Activated CD4-positive, alpha-beta memory T cell treated with anti-CD3 and anti-CD28 coated beads for 36 hours (primary cell): Measurements from ENCODE around the gene FGD4. TPM values are rescaled to one million over a fixed set of nuclear protein-coding genes. Genes with fewer than 3 reads are reported as not detected.

Experiments used
- CTCF ChIA-PET: fragments of 350-600 bp; sonication (Branson Sonifier 250); formaldehyde crosslinking; loops from one replicate; lab custom pipeline; 2021; ENCODE audit warnings: antibody characterized with exemption, inconsistent platforms; lab: Charles Lee
- POLR2A ChIA-PET: fragments of 350-600 bp; sonication (Branson Sonifier 250); formaldehyde crosslinking; loops from one replicate; lab custom pipeline; 2021; ENCODE audit warnings: antibody characterized with exemption; lab: Charles Lee
- DNase-seq: peaks from one replicate; pipeline ENCODE4 v3.0.0-alpha.2; 2020
- H3K27ac Mint-ChIP-seq: one replicate; pipeline ENCODE4 v1.8.0; 2021; ENCODE audit warnings: mixed read lengths
- H3K27me3 Mint-ChIP-seq: one replicate; pipeline ENCODE4 v1.8.0; 2021; ENCODE audit warnings: mixed read lengths
- H3K36me3 Mint-ChIP-seq: one replicate; pipeline ENCODE4 v1.8.0; 2021; ENCODE audit warnings: mixed read lengths
- H3K4me1 Mint-ChIP-seq: one replicate; pipeline ENCODE4 v1.8.0; 2021; ENCODE audit warnings: low read depth, mixed read lengths
- H3K4me3 Mint-ChIP-seq: one replicate; pipeline ENCODE4 v1.8.0; 2021; ENCODE audit warnings: mild to moderate bottlenecking, mixed read lengths
- H3K9me3 Mint-ChIP-seq: one replicate; pipeline ENCODE4 v1.8.0; 2021; ENCODE audit warnings: mixed read lengths
- intact Hi-C: fragments of 100-400 bp; cut with micrococcal nuclease; formaldehyde crosslinking; loops from one replicate; pipeline ENCODE4 v1.15.1; 2023
- total RNA-seq, 2 experiments: library from RNA; stranded (reverse); gene quantifications; one replicate each; pipeline ENCODE4 v1.2.3, GENCODE V29; 2021

FGD4 gene
- total RNA-seq, 2 experiments from 2014 or later, result 0.19 to 0.22 TPM

DNA sequence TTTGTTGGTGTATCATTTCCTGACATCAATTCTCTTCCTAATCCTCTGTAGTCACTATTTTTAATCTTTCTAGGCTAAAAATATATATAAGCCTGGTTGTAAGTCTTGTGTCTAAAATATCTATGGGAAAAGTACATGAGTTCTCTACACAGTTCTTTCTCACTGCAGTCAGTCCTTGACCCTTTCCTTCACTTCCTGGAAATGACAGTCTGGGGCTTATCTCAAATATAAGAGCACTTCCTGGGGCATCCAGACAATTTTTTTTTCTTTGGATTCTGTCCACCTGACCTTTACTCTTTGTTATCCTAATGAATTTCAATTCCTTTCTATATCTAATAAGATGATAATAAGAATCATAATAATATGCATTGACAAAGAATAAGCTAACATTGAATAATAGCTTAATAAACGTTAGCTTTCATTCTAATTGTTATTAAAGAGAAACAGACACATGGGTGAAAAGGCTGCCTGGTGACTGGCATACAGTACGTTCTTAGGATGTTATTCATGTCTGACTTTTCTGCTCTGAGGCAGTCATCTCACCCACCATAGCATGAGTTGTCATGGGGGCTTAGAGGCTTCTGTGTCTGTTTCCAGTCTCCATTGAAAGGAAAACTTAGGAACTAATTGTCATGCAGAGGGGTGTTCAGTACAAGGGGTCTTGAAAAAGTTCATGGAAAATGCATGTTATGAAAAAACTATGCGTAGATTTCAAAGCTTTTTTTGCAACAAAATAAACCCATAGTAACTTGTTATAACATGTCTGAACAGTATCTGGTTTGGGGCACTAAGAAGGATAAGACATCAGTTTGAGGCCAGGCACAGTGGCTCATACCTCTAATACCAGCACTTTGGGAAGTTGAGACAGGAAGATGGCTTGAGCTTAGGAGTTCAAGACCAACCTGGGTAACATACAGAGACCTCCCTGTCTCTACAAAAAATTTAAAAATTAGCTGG, 213.6 kb downstream of the FGD4 start:
- Mint-ChIP-seq H3K9me3 (no peaks in the 10 kb centered on the region), H3K27ac (no peak overlapping the region), H3K4me1 (no peaks in the 10 kb centered on the region), H3K27me3 (peaks cover 3% of the 10 kb centered on the region), H3K4me3 (no peak overlapping the region), H3K36me3 (no peaks in the 10 kb centered on the region)
- CTCF ChIA-PET, result no interaction called here
- intact Hi-C loops, result no loop called here
- POLR2A ChIA-PET, result no interaction called here
- DNase-seq, result no peak

DNA sequence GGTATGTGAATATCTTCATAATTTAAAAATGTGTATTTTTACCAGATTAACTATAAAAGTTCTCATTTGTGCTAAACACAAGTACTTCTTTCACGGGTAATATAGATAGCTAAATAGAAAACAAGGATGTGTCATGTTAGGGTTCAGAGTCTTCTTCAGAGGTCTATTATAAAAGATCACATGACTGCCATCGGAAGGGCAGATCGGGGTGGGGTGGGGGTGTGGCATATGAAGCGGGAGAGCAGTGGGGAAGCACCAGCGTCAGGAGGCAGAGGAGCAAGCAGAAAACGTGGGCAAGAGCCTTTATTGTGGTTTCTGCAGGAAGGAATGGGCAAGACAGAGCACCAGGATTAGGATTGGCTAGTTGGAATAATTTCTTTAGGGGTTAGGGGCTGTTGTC, 216.1 kb downstream of the FGD4 start:
- ChIA-PET CTCF (no interaction called here), POLR2A (no interaction called here)
- Mint-ChIP-seq H3K4me3 (no peak overlapping the region), H3K36me3 (no peaks in the 10 kb centered on the region), H3K27me3 (no peaks in the 10 kb centered on the region), H3K9me3 (no peaks in the 10 kb centered on the region), H3K4me1 (no peaks in the 10 kb centered on the region), H3K27ac (no peak overlapping the region)
- intact Hi-C loops, result no loop called here
- no peak for DNase-seq

DNA sequence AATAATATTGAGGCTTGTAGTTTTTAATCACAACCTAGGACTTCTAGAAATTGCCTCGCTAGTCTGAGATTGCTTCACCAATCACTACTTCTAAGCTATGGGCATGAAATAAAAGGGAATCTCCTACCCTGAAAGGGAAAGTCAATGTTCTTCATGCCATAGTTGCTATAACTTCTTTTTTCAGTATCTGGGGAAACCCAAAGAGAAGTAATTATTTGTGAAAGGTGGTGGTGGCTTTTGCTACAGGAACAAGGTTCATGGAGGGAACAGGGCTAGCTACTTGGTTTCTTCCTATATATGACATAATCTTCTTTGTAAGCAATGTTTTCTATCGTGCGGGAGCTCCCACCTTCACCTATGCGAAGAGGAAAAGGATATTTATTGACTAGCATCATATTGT, 218.2 kb downstream of the FGD4 start:
- ChIA-PET CTCF (no interaction called here), POLR2A (no interaction called here)
- Mint-ChIP-seq H3K27ac (no peak overlapping the region), H3K4me1 (no peaks in the 10 kb centered on the region), H3K27me3 (no peaks in the 10 kb centered on the region), H3K36me3 (no peaks in the 10 kb centered on the region), H3K4me3 (no peak overlapping the region), H3K9me3 (no peaks in the 10 kb centered on the region)
- intact Hi-C loops, result no loop called here
- no peak for DNase-seq

DNA sequence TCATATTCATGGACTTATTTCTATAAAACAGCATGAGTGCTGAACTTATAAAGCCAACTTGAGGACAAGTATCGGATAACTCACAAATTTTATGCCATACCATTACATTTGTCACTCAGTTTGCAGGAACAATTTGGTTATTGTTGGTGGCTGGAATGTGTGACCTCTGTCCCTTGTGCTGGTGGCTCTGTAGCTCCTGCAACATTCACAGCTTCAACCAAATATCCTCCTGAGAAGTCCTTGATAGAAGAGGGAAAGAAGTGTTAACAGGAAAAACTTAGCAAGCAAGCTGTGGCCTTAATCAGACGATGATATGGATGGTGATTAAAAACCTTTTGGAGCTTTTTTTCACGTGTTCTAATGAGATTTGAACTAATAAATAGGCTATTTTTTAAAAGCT, 218.8 kb downstream of the FGD4 start:
- Mint-ChIP-seq H3K27me3 (no peaks in the 10 kb centered on the region), H3K4me3 (no peak overlapping the region), H3K36me3 (no peaks in the 10 kb centered on the region), H3K9me3 (no peaks in the 10 kb centered on the region), H3K27ac (no peak overlapping the region), H3K4me1 (no peaks in the 10 kb centered on the region)
- no peak for DNase-seq
- intact Hi-C loops, result no loop called here
- CTCF ChIA-PET, result no interaction called here
- POLR2A ChIA-PET, result no interaction called here

DNA sequence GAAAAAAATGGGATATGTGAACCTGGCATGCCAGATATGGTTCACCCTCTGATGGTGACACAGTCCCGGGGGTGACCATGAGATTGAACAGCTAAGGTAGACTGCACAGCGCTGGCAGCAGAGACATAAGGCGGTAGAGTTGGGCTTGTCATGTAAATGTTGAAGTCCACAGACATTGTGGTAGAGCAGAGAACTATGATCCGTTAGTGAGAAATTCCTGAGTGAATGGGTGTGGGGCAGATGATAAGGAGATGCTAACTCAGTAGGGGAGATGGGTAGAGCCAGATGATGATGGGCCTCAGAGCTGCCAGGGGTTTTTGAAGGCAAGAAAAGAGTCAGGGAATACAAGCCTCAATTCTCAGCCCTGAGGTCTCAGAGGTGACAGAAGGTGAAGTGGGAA, 228.6 kb downstream of the FGD4 start:
- Mint-ChIP-seq H3K27me3 (peaks cover 2% of the 10 kb centered on the region), H3K4me3 (no peak overlapping the region), H3K4me1 (no peaks in the 10 kb centered on the region), H3K27ac (no peak overlapping the region), H3K9me3 (no peaks in the 10 kb centered on the region), H3K36me3 (no peaks in the 10 kb centered on the region)
- intact Hi-C loops, result no loop called here
- ChIA-PET CTCF (no interaction called here), POLR2A (no interaction called here)
- no peak for DNase-seq

DNA sequence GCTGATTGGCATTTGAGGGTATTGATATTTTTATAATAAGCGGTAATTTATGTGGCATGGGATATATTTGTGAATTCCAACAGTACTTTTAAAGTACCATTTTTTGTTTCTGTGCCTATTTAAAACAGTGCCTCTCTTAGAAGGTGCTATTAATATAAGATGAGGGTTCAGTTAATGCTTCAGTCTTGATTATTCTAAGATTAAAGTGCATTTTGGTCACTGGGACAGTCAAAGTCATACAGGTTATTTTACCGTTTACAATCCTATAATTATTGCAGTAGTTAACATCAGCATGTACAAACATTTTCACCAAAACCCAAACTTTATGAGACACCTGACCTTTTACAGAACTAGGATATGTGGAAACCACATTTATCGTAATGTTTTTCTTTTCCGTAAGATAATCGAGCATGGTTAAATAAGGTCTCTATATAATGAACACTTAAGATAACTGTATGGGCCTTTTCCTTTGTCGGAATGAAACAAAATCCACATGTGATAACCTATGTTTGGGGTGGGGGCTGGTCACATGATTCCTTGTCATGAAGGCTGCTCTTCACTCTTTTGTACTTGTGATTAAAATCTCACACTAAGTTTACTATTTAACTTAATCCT, 242.0 kb downstream of the FGD4 start:
- no peaks in the 10 kb centered on the region for H3K27me3 Mint-ChIP-seq
- POLR2A ChIA-PET, result no interaction called here
- H3K4me1 Mint-ChIP-seq, result no peaks in the 10 kb centered on the region
- H3K9me3 Mint-ChIP-seq, result peaks cover 2% of the 10 kb centered on the region
- DNase-seq, result no peak
- H3K4me3 Mint-ChIP-seq, result no peak overlapping the region
- no peak overlapping the region for H3K27ac Mint-ChIP-seq
- CTCF ChIA-PET, result no interaction called here
- intact Hi-C loops, result no loop called here
- H3K36me3 Mint-ChIP-seq, result no peaks in the 10 kb centered on the region

DNA sequence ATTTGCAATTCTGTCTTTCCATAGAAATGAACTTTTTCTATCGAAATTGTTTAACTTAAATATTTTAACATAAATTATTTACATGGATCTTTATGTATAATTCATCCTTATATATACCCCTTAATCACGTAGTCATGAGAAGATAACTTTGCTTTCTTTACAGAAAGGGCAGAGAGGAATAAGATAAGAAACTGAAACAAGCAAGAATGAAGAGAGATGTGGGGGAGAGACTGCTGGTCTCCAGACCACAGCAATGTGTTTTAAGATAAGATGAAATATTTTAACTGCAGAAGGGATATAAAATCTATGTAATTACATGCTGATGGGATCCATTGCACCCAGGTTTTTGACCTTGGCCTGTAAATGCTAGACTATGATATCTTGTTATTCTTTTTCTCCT, 245.1 kb downstream of the FGD4 start:
- no peak overlapping the region for H3K27ac Mint-ChIP-seq
- POLR2A ChIA-PET, result no interaction called here
- H3K9me3 Mint-ChIP-seq, result no peaks in the 10 kb centered on the region
- DNase-seq, result no peak
- no peaks in the 10 kb centered on the region for H3K4me1 Mint-ChIP-seq
- CTCF ChIA-PET, result no interaction called here
- intact Hi-C loops, result no loop called here
- no peaks in the 10 kb centered on the region for H3K36me3 Mint-ChIP-seq
- H3K4me3 Mint-ChIP-seq, result no peak overlapping the region
- peaks cover 4% of the 10 kb centered on the region for H3K27me3 Mint-ChIP-seq

DNA sequence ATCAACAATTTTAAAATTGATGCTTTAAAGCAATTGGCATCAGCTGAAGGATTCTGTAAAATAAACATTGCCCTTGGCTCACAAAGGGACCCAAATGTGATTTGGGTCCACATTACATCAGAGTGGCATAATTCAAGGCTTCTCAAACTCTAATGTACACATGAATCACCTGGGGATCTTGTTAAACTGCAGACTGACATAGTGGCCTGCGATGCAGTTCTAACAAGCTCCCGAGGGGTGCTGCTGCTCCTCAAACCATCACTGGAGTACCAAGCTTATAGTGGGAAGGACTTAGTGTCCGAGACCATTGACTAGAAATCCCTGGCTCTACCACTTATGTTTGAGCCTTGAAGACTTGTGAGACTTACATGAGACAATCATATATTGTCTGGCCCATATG, 247.9 kb downstream of the FGD4 start:
- CTCF ChIA-PET, result no interaction called here
- DNase-seq, result no peak
- no peaks in the 10 kb centered on the region for H3K9me3 Mint-ChIP-seq
- POLR2A ChIA-PET, result no interaction called here
- H3K4me1 Mint-ChIP-seq, result no peaks in the 10 kb centered on the region
- H3K27ac Mint-ChIP-seq, result no peak overlapping the region
- peaks cover 4% of the 10 kb centered on the region for H3K27me3 Mint-ChIP-seq
- no peaks in the 10 kb centered on the region for H3K36me3 Mint-ChIP-seq
- no peak overlapping the region for H3K4me3 Mint-ChIP-seq
- intact Hi-C loops, result no loop called here

DNA sequence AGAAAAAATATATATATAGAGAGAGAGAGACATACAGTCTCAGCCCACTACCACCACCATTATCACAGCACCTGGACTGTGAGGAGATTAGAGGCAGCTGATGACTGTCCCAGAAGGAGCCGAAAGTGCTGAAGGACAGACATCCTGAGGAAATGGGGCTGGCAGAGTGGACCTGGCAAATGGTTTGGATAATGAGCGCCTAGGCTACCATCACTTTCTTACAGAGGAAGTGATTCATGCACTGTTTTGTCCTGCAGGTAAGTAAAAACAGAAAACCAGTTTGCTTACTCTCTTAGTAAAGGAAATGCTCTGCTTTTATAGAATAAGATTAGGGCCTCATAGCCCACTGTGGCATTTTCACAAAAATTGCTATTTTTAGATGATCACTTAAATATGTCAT, 251.2 kb downstream of the FGD4 start:
- no peak overlapping the region for H3K4me3 Mint-ChIP-seq
- H3K27me3 Mint-ChIP-seq, result peaks cover 4% of the 10 kb centered on the region
- ChIA-PET POLR2A (no interaction called here), CTCF (interaction anchor here (0.7 kb wide), 1 partner anchor 440 kb away, joined by 4 read pairs; no protein-coding TSS in a partner anchor)
- no peaks in the 10 kb centered on the region for H3K4me1 Mint-ChIP-seq
- no peaks in the 10 kb centered on the region for H3K9me3 Mint-ChIP-seq
- H3K27ac Mint-ChIP-seq, result no peak overlapping the region
- intact Hi-C loops, result no loop called here
- no peaks in the 10 kb centered on the region for H3K36me3 Mint-ChIP-seq
- DNase-seq, result no peak

DNA sequence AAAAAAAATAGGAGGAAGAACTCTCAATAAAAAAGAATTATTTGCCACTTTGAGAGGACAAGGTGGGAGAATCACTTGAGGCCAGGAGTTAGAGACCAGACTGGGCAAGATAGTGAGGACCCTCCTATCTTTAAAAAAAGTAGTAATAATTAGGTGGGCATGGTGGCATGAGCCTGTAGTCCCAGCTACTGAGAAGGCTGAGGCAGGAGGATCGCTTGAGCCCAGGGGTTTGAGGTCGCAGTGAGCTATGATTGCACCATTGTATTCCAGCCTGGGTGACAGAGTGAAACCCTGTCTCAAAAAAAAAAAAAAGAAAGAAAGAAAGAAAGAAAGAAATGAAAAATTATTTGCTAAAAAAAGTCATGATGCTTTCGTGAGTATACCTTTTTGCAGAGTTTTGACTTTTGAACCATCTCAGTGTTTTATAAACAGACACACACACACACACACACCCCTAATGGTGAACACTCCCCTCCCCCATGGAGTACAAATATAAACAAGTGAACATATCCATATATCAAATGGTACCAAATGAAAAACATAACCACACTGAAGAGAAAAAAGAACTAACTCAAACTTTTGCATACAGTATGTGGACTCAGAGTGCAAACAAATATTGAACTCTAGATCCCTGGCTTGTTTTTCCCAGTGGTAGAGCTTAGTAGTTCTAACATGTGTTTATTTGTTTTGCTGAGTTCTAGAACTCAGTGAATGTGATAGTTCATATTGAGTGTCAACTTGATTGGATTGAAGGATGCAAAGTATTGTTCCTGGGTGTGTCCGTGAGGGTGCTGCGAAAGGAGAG, 252.0 kb downstream of the FGD4 start:
- no peak for DNase-seq
- no peaks in the 10 kb centered on the region for H3K4me1 Mint-ChIP-seq
- intact Hi-C loops, result no loop called here
- CTCF ChIA-PET, result no interaction called here
- no peak overlapping the region for H3K27ac Mint-ChIP-seq
- POLR2A ChIA-PET, result no interaction called here
- no peaks in the 10 kb centered on the region for H3K9me3 Mint-ChIP-seq
- no peak overlapping the region for H3K4me3 Mint-ChIP-seq
- H3K27me3 Mint-ChIP-seq, result peaks cover 4% of the 10 kb centered on the region
- no peaks in the 10 kb centered on the region for H3K36me3 Mint-ChIP-seq

DNA sequence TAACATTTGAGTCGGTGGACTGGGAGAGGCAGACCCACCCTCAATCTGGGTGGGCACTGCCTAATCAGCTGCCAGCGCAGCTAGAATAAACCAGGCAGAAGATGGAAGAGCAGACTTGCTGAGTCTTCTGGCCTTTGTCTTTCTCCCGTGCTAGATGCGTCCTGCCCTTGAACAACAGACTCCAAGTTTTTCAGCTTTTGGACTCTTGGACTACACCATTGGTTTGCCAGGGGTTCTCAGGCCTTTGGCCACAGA, 252.5 kb downstream of the FGD4 start:
- Mint-ChIP-seq H3K36me3 (no peaks in the 10 kb centered on the region), H3K27ac (no peak overlapping the region), H3K27me3 (peaks cover 4% of the 10 kb centered on the region), H3K4me3 (no peak overlapping the region), H3K4me1 (no peaks in the 10 kb centered on the region), H3K9me3 (no peaks in the 10 kb centered on the region)
- CTCF ChIA-PET, result no interaction called here
- DNase-seq, result no peak
- POLR2A ChIA-PET, result no interaction called here
- intact Hi-C loops, result no loop called here

DNA sequence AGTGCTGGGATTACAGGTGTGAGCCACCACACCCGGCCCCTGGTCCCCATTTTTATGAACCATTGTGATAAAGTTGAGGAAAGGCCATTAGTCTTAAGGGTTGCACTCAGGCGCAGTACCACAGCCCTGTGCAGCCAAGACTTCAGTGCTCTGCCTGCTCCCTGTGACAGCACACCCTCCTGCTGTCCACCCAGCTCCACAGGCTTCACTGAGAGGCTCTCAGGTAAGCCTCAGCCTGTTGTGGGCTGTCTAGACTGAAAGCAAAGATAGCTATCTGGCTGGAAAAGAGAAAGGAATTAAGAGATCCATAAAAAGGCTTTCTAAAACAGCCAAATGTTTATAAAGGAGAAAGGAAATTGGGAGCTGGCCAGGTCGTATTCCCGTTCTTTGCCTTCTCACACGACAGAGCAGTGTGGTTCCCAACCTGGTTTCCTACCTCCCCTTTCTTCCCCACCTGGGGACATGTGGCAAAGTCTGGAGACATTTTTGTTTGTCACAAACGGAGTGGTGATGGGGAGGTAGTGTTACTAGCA, 260.6 kb downstream of the FGD4 start:
- Mint-ChIP-seq H3K27ac (no peak overlapping the region), H3K36me3 (no peaks in the 10 kb centered on the region), H3K4me1 (peaks cover 2% of the 10 kb centered on the region), H3K27me3 (peaks cover 1% of the 10 kb centered on the region), H3K4me3 (no peak overlapping the region), H3K9me3 (no peaks in the 10 kb centered on the region)
- DNase-seq, result no peak
- ChIA-PET POLR2A (no interaction called here), CTCF (no interaction called here)
- intact Hi-C loops, result loop anchor here (5.0 kb wide), 1 partner anchor 203 kb away; no protein-coding TSS in a partner anchor
